Dermis microvascular lymphatic vessel endothelial cell (primary cell): Measurements from ENCODE around the gene MUC6. TPM values are rescaled to one million over a fixed set of nuclear protein-coding genes. Genes with fewer than 3 reads are reported as not detected.

Experiments used
- DNase-seq, 2 donors: peaks; one replicate each; pipeline versions ENCODE4 v3.0.0 to v3.0.0-alpha.2; 2010; ENCODE audit warnings: low read depth in 2 of 2
- total RNA-seq: library from RNA; depleted of rRNA; stranded (reverse); fragments of >200 nt; gene quantifications from 2 replicates; pipeline ENCODE4 v1.2.1, GENCODE V29; 2014

MUC6 gene
- total RNA-seq, 1 donor from 2014 or later, result not detected

- DNase-seq, result no peak
Observed at GRCh38 chr11:1009371-1009770, 27.1 kb downstream of the MUC6 start.

- DNase-seq, result no peak
Observed at GRCh38 chr11:1008803-1009145, 27.7 kb downstream of the MUC6 start.

- no peak for DNase-seq
Observed at GRCh38 chr11:1008001-1008802, 28.3 kb downstream of the MUC6 start.

DNA sequence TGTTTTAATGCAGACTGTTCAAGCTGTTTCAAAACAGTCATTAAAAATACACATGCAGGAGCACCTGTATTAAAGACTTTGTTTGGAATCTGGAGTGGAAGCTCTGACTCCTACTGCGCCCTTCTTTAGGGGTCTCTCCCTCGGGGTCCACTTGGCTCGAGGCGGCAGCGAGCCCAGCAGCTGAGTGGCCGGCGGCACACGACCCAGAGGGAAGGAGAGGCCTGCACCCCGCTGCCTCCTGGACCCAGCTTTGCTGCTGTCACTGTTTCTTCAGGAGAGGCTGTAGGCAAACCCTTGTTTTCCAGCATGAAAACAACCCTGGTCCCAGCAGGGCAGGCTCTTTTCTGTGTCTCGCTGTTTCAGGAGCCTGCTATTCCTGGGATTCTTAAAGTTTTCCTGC is 29.2 kb downstream of the MUC6 start:
- no peak for DNase-seq

DNA sequence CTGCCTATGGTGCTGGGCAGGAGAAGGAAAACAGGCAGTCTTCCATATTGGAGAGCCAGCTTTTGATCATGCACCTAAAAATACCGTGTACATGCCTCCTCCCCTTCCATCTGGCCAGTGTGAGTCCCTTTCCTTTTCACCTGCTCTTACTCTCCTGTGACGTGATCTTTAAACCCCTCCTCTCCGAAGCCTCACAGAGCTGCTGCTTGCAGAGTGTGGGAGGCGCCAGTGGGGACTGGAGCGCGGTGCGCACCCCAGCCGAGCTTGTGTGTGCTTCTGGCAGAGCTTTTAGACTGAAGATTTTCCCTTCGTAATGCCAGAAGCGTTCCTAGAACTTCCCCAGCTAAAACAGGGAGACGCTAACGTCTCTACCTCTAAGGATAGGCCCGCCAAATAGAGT is 29.8 kb downstream of the MUC6 start:
- DNase-seq, result no peak

GRCh38 chr11:1005928-1006327 is 30.6 kb downstream of the MUC6 start:
- DNase-seq, result no peak

- DNase-seq, result no peak
Observed at GRCh38 chr11:1003159-1003558, 33.4 kb downstream of the MUC6 start.

DNA sequence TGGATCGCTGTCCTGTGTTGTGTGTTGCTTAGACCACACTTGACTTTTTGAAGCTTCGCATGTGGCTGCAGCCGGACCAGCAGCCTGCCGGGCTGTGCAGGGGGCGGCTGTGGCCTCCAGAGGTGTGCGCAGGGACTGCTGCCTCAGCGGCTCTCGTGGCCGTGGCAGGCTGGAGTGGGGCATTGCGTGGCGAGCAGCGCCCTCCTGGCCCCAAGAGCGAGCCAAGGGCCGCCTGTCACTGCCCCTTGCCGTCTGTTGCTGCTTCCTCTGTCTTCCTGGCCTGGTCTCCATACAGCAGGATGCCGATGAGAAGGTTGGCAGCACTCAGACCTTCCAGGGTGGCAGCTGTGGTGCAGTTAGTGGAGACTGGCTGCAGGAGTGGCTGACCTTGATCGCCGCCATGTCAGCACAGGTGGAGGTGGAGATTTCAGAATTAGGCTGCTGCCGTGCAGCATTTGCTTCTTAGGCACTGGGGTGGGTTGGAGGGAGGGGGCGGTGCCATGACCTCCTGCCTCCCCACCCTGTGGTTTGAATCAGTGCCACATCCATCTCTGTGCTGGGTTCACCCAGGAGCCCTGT is 34.0 kb downstream of the MUC6 start:
- no peak for DNase-seq

GRCh38 chr11:1001617-1002405 is 34.7 kb downstream of the MUC6 start:
- no peak for DNase-seq

GRCh38 chr11:1000357-1001278 is 35.9 kb downstream of the MUC6 start:
- DNase-seq, result no peak

DNA sequence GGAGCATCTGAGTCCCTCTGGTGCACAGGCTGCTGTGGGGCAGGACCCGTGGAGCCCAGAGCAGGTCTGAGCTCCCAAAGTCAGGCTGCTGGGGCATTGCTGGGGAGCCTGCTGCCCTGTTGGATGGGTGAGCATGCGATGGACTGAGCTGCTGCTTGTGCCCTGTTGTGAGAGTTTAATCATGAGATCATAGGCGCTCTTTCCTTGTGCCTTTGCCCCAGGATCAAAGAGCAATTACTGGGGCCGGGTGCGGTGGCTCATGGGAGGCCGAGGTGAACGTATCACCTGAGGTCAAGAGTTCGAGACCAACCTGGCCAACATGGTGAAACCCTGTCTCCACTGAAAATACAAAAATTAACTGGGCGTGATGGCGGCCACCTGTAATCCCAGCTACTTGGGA is 37.5 kb downstream of the MUC6 start:
- DNase-seq, result no peak

DNA sequence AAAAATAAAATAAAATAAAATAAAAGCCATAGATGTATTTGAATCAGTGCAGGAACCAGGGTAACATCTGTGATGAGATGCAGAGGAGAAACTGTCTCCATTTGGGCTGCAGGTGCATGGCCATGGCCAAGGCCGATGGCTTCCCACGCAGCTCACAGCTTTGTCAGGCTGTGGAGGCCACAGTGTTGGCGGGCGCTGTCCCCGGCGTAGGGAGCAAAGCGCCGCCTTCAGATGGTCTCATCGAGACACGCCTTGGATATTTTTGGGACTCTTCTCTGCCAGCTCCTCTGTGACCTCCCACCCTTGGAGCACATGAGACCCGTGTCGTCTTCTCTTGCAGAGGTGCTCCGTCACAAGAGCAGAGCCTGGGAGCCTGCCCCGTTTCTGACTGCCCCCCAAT is 38.6 kb downstream of the MUC6 start:
- no peak for DNase-seq

- DNase-seq, result no peak
Observed at GRCh38 chr11:996681-997080, 39.8 kb downstream of the MUC6 start.

GRCh38 chr11:995752-996420 is 40.6 kb downstream of the MUC6 start:
- DNase-seq, result no peak

- no peak for DNase-seq
Observed at GRCh38 chr11:995044-995751, 41.3 kb downstream of the MUC6 start.

DNA sequence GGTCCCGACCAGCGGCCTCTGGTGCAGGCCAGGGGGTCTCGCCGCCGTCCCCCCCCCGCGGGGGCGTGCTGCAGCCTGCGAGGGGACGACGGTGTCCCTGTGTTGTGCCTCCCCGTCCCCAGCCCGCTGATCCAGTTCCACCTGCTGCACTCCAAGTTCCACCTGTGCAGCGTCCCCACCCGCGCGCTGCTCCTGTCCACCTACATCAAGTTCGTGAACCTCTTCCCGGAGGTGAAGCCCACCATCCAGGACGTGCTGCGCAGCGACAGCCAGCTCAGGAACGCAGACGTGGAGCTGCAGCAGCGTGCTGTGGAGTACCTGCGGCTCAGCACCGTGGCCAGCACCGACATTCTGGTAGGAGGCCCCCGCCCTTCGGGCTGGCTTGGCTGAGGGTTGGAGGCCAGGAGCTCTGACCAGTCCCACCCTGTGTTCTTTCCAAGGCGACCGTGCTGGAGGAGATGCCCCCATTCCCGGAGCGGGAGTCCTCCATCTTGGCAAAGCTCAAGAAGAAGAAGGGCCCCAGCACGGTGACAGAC is 42.8 kb downstream of the MUC6 start:
- DNase-seq, result no peak

DNA sequence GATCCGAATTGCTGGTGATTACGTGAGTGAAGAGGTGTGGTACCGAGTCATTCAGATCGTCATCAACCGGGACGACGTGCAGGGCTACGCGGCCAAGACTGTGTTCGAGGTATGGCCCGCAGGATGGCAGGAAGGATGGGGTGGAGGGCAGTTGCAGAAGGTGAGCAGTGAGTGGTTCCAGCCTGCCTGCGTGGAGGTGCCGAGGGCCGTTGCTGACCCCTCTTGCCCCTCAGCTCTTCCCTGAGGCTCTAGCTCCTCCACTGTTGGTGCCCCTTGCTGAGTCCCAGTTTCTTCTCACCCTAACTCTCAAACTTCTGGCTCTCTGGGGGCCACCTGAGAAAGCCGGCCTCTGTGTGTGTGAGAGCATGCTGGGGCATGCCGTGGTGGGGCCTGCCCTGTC is 43.9 kb downstream of the MUC6 start:
- no peak for DNase-seq

DNA sequence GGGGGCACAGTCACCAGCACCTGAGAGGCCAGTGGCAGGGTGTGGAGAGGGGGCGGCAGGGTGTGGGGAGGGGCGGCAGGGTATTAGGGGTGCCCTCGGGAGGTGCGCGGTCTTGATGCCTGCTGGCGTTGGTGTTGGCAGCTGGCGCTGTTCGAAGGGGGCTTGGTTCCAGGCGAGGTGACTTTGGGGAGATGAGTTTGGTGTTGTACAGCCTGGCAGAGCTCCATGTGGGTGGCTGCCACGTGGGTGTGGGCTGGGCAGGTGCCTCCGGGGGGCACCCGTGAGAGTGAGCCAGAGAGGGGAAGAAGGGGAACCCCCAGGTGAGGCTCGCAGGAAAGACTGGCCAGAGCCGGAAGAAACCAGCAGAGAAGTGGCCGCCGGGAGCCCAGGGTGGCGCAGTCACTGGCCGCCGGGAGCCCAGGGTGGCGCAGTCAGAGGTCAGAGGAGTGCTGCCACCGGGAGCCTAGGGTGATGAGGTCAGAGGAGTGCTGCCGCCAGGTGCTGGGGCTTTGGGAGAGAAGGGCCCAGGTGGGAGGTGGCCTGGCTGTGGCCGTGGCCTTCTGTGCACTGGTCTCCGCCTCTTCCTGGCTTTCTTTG is 44.7 kb downstream of the MUC6 start:
- DNase-seq, result no peak

DNA sequence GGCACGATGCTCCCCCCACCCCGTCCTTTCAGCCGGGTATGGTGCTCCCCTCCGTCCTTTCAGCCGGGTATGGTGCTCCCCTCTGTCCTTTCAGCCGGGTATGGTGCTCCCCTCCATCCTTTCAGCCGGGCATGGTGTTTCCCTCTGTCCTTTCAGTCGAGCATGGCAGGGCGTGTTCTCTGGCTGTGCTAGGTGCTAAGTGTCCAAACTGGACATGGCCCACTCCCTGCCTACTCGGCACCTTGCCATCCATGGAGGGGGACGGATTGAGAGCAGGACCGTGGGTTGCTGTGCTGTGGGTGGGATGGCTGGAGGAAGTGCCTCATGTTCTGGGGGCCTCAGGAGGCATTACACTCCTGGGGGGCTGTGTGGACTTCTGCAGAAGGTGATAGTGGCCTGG is 45.5 kb downstream of the MUC6 start:
- no peak for DNase-seq

GRCh38 chr11:990101-990500 is 46.4 kb downstream of the MUC6 start:
- no peak for DNase-seq
